ENCODE data around the gene NATD1. TPM values are rescaled to one million over a fixed set of nuclear protein-coding genes. Genes with fewer than 3 reads are reported as not detected.

Gene NATD1
- total and polyA plus RNA-seq, 12 donors, result 1.8 to 18.7 (median 10.3) TPM

GRCh38 chr17:21211825-21212479, 41.3 kb downstream of the NATD1 start:
- WGBS, 4 donors, result 78 to 84% (median 78%) methylated on average over 9 of the region's 9 CpGs
- Histone ChIP-seq H3K27ac (no peak overlapping the region), H3K4me3 (peak overlapping the region in 1 of 4 donors; percentile 94), H3K4me1 (replicated peaks in 1 of 2) (peaks cover 23 to 48% of the 10 kb centered on the region in 2 donors), H3K27me3 (no peaks in the 10 kb centered on the region), H3K9me3 (replicated peaks in 1 of 3) (no peaks in the 10 kb centered on the region), H3K36me3 (replicated peaks in 1 of 2) (peaks cover 0 to 15% of the 10 kb centered on the region in 2 donors)
- no peak for TF ChIP-seq CTCF (IDR thresholded peaks at IDR 0.05)
- TF ChIP-seq POLR2A (IDR thresholded peaks at IDR 0.05), result no peak
- intact Hi-C loops (cut with DNase I), result loop anchor here in 1 of 2 donors (10.0 kb wide), 1 partner anchor 187 kb away; no protein-coding TSS in a partner anchor
- DNase-seq, result no peak

GRCh38 chr17:21210411-21211076, 42.7 kb downstream of the NATD1 start:
- no peak overlapping the region for H3K27ac ChIP-seq

GRCh38 chr17:21209511-21210175, 43.6 kb downstream of the NATD1 start:
- peaks cover 0 to 15% of the 10 kb centered on the region in 2 donors for H3K36me3 ChIP-seq (replicated peaks in 1 of 2)

More at GRCh38 chr17:21210411-21211076, 42.7 kb downstream of the NATD1 start:
- WGBS, 4 donors, result 73 to 79% (median 76%) methylated on average over 13 to 15 of the region's 15 CpGs
- Histone ChIP-seq H3K9me3 (replicated peaks in 1 of 3) (no peaks in the 10 kb centered on the region), H3K27me3 (no peaks in the 10 kb centered on the region), H3K4me1 (replicated peaks in 1 of 2) (peaks cover 23 to 41% of the 10 kb centered on the region in 2 donors), H3K4me3 (no peak overlapping the region), H3K36me3 (replicated peaks in 1 of 2) (peaks cover 0 to 15% of the 10 kb centered on the region in 2 donors)
- DNase-seq, result no peak
- intact Hi-C loops (cut with DNase I), result loop anchor here in 1 of 2 donors (10.0 kb wide), 1 partner anchor 186 kb away; no protein-coding TSS in a partner anchor
- no peak for TF ChIP-seq POLR2A (IDR thresholded peaks at IDR 0.05)

GRCh38 chr17:21208352-21208751, 44.9 kb downstream of the NATD1 start:
- WGBS, 4 donors, result 84 to 89% (median 87%) methylated on average over 6 to 7 of the region's 7 CpGs
- peaks cover 0 to 15% of the 10 kb centered on the region in 2 donors for H3K36me3 ChIP-seq (replicated peaks in 1 of 2)
- H3K27ac ChIP-seq, result no peak overlapping the region
- no peak for TF ChIP-seq CTCF (IDR thresholded peaks at IDR 0.05)
- no peak for TF ChIP-seq POLR2A (IDR thresholded peaks at IDR 0.05)
- H3K9me3 ChIP-seq (replicated peaks in 1 of 3), result no peaks in the 10 kb centered on the region
- H3K4me3 ChIP-seq, result no peak overlapping the region
- DNase-seq, result no peak
- peaks cover 14 to 32% of the 10 kb centered on the region in 2 donors for H3K4me1 ChIP-seq (replicated peaks in 1 of 2)
- intact Hi-C loops (cut with DNase I), result no loop called here
- H3K27me3 ChIP-seq, result no peaks in the 10 kb centered on the region

More at GRCh38 chr17:21209511-21210175, 43.6 kb downstream of the NATD1 start:
- DNase-seq, result no peak
- 78 to 87% (median 86%) methylated on average over 7 to 17 of the region's 17 CpGs for WGBS, 4 donors
- Histone ChIP-seq H3K27me3 (no peaks in the 10 kb centered on the region), H3K4me1 (replicated peaks in 1 of 2) (peaks cover 16 to 32% of the 10 kb centered on the region in 2 donors), H3K9me3 (replicated peaks in 1 of 3) (no peaks in the 10 kb centered on the region), H3K4me3 (no peak overlapping the region), H3K27ac (no peak overlapping the region)
- intact Hi-C loops (cut with DNase I), result loop anchor here in 1 of 2 donors (10.0 kb wide), 1 partner anchor 185 kb away; no protein-coding TSS in a partner anchor
- TF ChIP-seq CTCF (IDR thresholded peaks at IDR 0.05) (no peak), POLR2A (IDR thresholded peaks at IDR 0.05) (no peak)
